GM10266 (cell line): ENCODE measurements around the gene TMEM123.
"Not testable (repeated sequence)": the region's sequence is repeated elsewhere in the genome, so short reads cannot be mapped to it uniquely, and the experiment has no call there.

Source experiments
- DNase-seq: peaks from one replicate; pipeline ENCODE4 v3.0.0; 2012; ENCODE audit errors: extremely low spot score
- TF ChIP-seq, protein P1 (sequence below): IDR thresholded peaks from 2 replicates; pipeline ENCODE4 v1.5.1; 2012; ENCODE audit warnings: mild to moderate bottlenecking, low read depth; ENCODE audit not compliant: control insufficient read depth, insufficient read depth; ENCODE audit errors: missing control alignments

TMEM123 gene

GRCh38 chr11:102438311-102439062, 14.1 kb downstream of the TMEM123 start:
- DNase-seq: no peak
- TF ChIP-seq, protein P1, sequence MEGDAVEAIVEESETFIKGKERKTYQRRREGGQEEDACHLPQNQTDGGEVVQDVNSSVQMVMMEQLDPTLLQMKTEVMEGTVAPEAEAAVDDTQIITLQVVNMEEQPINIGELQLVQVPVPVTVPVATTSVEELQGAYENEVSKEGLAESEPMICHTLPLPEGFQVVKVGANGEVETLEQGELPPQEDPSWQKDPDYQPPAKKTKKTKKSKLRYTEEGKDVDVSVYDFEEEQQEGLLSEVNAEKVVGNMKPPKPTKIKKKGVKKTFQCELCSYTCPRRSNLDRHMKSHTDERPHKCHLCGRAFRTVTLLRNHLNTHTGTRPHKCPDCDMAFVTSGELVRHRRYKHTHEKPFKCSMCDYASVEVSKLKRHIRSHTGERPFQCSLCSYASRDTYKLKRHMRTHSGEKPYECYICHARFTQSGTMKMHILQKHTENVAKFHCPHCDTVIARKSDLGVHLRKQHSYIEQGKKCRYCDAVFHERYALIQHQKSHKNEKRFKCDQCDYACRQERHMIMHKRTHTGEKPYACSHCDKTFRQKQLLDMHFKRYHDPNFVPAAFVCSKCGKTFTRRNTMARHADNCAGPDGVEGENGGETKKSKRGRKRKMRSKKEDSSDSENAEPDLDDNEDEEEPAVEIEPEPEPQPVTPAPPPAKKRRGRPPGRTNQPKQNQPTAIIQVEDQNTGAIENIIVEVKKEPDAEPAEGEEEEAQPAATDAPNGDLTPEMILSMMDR: no peak

- TF ChIP-seq, protein P1: no peak
Observed at GRCh38 chr11:102437727-102438126, 14.8 kb downstream of the TMEM123 start.

GRCh38 chr11:102436976-102437375, 15.6 kb downstream of the TMEM123 start:
- DNase-seq: no peak
- TF ChIP-seq, protein P1: no peak

More at GRCh38 chr11:102437727-102438126, 14.8 kb downstream of the TMEM123 start:
- DNase-seq: no peak

DNA sequence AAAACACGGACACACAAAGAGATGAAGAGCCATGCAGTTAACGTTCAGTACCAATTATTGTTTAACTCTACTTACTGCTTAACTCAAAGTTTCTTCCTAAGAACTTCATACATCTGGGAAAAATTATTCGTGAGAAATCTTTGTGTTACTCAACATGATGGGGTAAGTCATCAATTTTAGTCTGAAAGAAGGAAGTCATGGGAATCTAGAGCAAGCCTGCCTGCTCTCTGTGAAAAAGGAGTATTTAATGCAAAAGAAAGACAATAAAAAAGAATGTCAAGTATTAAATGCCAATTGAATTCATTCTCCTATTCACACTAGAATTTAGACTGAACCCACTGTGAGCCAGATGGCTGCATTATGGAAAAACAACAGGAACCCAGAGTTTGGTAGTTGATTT, 16.0 kb downstream of the TMEM123 start:
- TF ChIP-seq, protein P1: no peak
- DNase-seq: no peak

DNA sequence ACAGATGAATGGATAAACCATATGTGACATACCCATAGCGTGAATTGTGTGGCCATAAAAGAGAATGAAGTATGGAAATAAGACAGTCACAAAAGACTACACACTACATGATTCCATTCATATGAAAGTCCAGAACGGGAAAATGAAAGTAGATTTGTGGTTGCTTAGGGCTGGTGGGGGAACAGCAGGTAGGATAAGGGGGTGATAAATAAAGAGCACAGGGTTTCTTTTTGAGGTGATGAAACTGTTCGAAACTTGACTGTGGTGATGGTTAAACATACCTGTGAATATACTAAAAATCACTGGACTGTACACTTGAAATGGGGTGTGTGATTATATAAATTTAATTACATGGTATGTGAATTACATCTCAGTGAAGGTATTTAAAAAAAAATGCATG, 16.9 kb downstream of the TMEM123 start:
- TF ChIP-seq, protein P1: no peak

DNA sequence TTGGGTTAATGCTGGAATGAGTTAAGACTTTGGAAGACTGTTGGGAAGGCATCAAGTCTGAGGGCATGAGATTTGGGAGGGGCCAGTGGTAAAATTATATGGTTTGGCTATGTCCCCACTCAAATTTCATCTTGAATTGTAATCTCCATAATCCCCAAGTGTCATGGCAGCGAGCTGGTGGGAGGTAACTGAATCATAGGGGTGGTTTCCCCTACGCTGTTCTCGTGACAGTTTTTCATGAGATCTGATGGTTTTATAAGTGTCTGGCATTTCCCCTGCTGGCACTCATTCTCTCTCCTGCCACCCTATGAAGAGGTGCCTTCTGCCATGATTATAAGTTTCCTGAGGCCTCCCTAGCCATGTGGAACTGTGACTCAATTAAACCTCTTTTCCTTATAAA, 19.0 kb downstream of the TMEM123 start:
- DNase-seq: not testable (repeated sequence)

More for the DNA sequence above, 16.9 kb downstream of the TMEM123 start:
- no peak for DNase-seq

GRCh38 chr11:102432560-102432959, 20.0 kb downstream of the TMEM123 start:
- not testable (repeated sequence) for DNase-seq

- DNase-seq: no peak
- TF ChIP-seq, protein P1: no peak
Observed at GRCh38 chr11:102431404-102431803, 21.2 kb downstream of the TMEM123 start.
